GM19025 (cell line): ENCODE results near the gene C1QTNF9B.
A peak's percentile ranks its signal among the peaks of the same experiment; 100 is the strongest.
"Not testable (repeated sequence)": the region's sequence is repeated elsewhere in the genome, so short reads cannot be mapped to it uniquely, and the experiment has no call there.

Source experiments
- ATAC-seq: cut with Tn5 transposase; IDR thresholded peaks from one replicate; pipeline ENCODE4 v1.9.1; 2021; ENCODE audit warnings: mild to moderate bottlenecking, low read depth, moderate library complexity; ENCODE audit not compliant: unreplicated experiment

The C1QTNF9B gene

GRCh38 chr13:23898101-23898500 lies 799 bp upstream of the C1QTNF9B start:
- no peak for ATAC-seq

- not testable (repeated sequence) for ATAC-seq
Observed at GRCh38 chr13:23894746-23895145, 2.6 kb downstream of the C1QTNF9B start.

- not testable (repeated sequence) for ATAC-seq
Observed at GRCh38 chr13:23893791-23894190, 3.5 kb downstream of the C1QTNF9B start.

- peak; percentile 6 for ATAC-seq
Observed at GRCh38 chr13:23889615-23890607, 7.4 kb downstream of the C1QTNF9B start.

GRCh38 chr13:23888658-23889614 lies 8.4 kb downstream of the C1QTNF9B start, which contains the start of gene MIPEP:
TSS of gene MIPEP (minus strand) at chr13:23889400. CDS start at chr13:23889320, 80 bp downstream.
- peak; percentile 93 for ATAC-seq

GRCh38 chr13:23884361-23884760 lies 12.9 kb downstream of the C1QTNF9B start:
- not testable (repeated sequence) for ATAC-seq

- ATAC-seq, result no peak
Observed at GRCh38 chr13:23883255-23883654, 14.0 kb downstream of the C1QTNF9B start.

GRCh38 chr13:23881402-23881800 lies 15.9 kb downstream of the C1QTNF9B start:
- not testable (repeated sequence) for ATAC-seq

- not testable (repeated sequence) for ATAC-seq
Observed at GRCh38 chr13:23880493-23881401, 16.6 kb downstream of the C1QTNF9B start.

GRCh38 chr13:23877286-23877685 lies 20.0 kb downstream of the C1QTNF9B start:
- ATAC-seq, result no peak

GRCh38 chr13:23876265-23876664 lies 21.0 kb downstream of the C1QTNF9B start:
- ATAC-seq, result no peak

- ATAC-seq, result no peak
Observed at GRCh38 chr13:23871616-23872220, 25.6 kb downstream of the C1QTNF9B start.

- ATAC-seq, result no peak
Observed at GRCh38 chr13:23870356-23871140, 26.8 kb downstream of the C1QTNF9B start.

GRCh38 chr13:23868521-23868920 lies 28.8 kb downstream of the C1QTNF9B start:
- ATAC-seq, result no peak

GRCh38 chr13:23867027-23867491 lies 30.2 kb downstream of the C1QTNF9B start:
- no peak for ATAC-seq

- ATAC-seq, result no peak
Observed at GRCh38 chr13:23866420-23867026, 30.8 kb downstream of the C1QTNF9B start.

GRCh38 chr13:23865906-23866305 lies 31.4 kb downstream of the C1QTNF9B start:
- no peak for ATAC-seq

- ATAC-seq, result no peak
Observed at GRCh38 chr13:23865026-23865425, 32.3 kb downstream of the C1QTNF9B start.
